G401.6 (cell line): ENCODE results near the gene TMEM129.
"Not testable (repeated sequence)": the region's sequence is repeated elsewhere in the genome, so short reads cannot be mapped to it uniquely, and the experiment has no call there.

Experiments
- FAIRE-seq: peaks from 2 replicates; lab custom pipeline; 2012; peaks lifted over from hg19 to GRCh38; lab: Jason Lieb, UNC

The TMEM129 gene

GRCh38 chr4:1693131-1693896, 27.8 kb downstream of the TMEM129 start:
- peak; percentile 70 for FAIRE-seq

- FAIRE-seq, result no peak
Measured at GRCh38 chr4:1691737-1692373, 29.3 kb downstream of the TMEM129 start.

- no peak for FAIRE-seq
Measured at GRCh38 chr4:1690698-1691097, 30.4 kb downstream of the TMEM129 start.

- no peak for FAIRE-seq
Measured at GRCh38 chr4:1686440-1687036, 34.6 kb downstream of the TMEM129 start.

- no peak for FAIRE-seq
Measured at GRCh38 chr4:1685235-1686150, 35.6 kb downstream of the TMEM129 start.

- FAIRE-seq, result no peak
Measured at GRCh38 chr4:1684506-1685234, 36.5 kb downstream of the TMEM129 start.

- FAIRE-seq, result no peak
Measured at GRCh38 chr4:1683736-1684505, 37.2 kb downstream of the TMEM129 start, which contains the start of gene FAM53A. TSS of gene FAM53A (minus strand) at chr4:1684313. CDS start at chr4:1668741, 15,572 bp downstream.

- FAIRE-seq, result no peak
Measured at GRCh38 chr4:1683261-1683735, 37.8 kb downstream of the TMEM129 start.

GRCh38 chr4:1682860-1683259, 38.3 kb downstream of the TMEM129 start:
- FAIRE-seq, result no peak

- FAIRE-seq, result no peak
Measured at GRCh38 chr4:1678244-1678643, 42.9 kb downstream of the TMEM129 start.

GRCh38 chr4:1676605-1677525, 44.3 kb downstream of the TMEM129 start:
- FAIRE-seq, result no peak

GRCh38 chr4:1675802-1676137, 45.4 kb downstream of the TMEM129 start:
- FAIRE-seq, result no peak

GRCh38 chr4:1675136-1675801, 45.9 kb downstream of the TMEM129 start:
- no peak for FAIRE-seq

GRCh38 chr4:1674682-1675081, 46.4 kb downstream of the TMEM129 start:
- FAIRE-seq, result no peak

- no peak for FAIRE-seq
Measured at GRCh38 chr4:1673671-1674070, 47.5 kb downstream of the TMEM129 start.

- FAIRE-seq, result not testable (repeated sequence)
Measured at GRCh38 chr4:1671011-1671410, 50.1 kb downstream of the TMEM129 start.

GRCh38 chr4:1670279-1670678, 50.8 kb downstream of the TMEM129 start:
- FAIRE-seq, result no peak

GRCh38 chr4:1669850-1670249, 51.3 kb downstream of the TMEM129 start:
- no peak for FAIRE-seq

- FAIRE-seq, result no peak
Measured at GRCh38 chr4:1669270-1669669, 51.9 kb downstream of the TMEM129 start.
